CD4-positive, alpha-beta T cell (primary cell): ENCODE measurements around the gene ANKHD1. TPM values are rescaled to one million over a fixed set of nuclear protein-coding genes. Genes with fewer than 3 reads are reported as not detected.

Experiments used
- ATAC-seq: fragments of 200-7000 bp; cut with Tn5 transposase; one replicate; pipeline ENCODE4 v1.10.0; 2022; ENCODE audit warnings: mild to moderate bottlenecking; ENCODE audit not compliant: poor library complexity
- CTCF ChIA-PET: fragments of 350-600 bp; sonication (Branson Sonifier 250); formaldehyde crosslinking; loops from one replicate; lab custom pipeline; 2021; ENCODE audit warnings: antibody characterized with exemption, inconsistent platforms; lab: Charles Lee
- POLR2A ChIA-PET: fragments of 350-600 bp; sonication (Branson Sonifier 250); formaldehyde crosslinking; loops from one replicate; lab custom pipeline; 2021; ENCODE audit warnings: antibody characterized with exemption, inconsistent platforms; lab: Charles Lee
- DNase-seq, 14 experiments: peaks; one replicate each; pipeline ENCODE4 v3.0.0-alpha.2; 2013 to 2020; ENCODE audit warnings: mixed read lengths in 2 of 14
- H3K27ac ChIP-seq, 2 donors: one replicate each; pipeline versions ENCODE4 v1.5.1 to v1.7.0; 2013; ENCODE audit warnings: low read length in 2 of 2, low read depth in 1 of 2, mild to moderate bottlenecking in 1 of 2
- H3K27me3 ChIP-seq, 2 experiments: 1 replicate in 1 of 2; 2 replicates in 1 of 2; pipeline versions ENCODE4 v1.6.1 to v1.7.0; 2013; ENCODE audit warnings: low read length in 2 of 2, control low read depth in 1 of 2, mild to moderate bottlenecking in 1 of 2, moderate library complexity in 1 of 2; ENCODE audit not compliant: insufficient read depth in 2 of 2, control insufficient read depth in 1 of 2
- H3K36me3 ChIP-seq: one replicate; pipeline ENCODE4 v1.6.1; 2013; ENCODE audit warnings: low read length, control low read depth; ENCODE audit not compliant: insufficient read depth
- H3K4me1 ChIP-seq: one replicate; pipeline ENCODE4 v1.6.1; 2013; ENCODE audit warnings: low read length, control low read depth; ENCODE audit not compliant: insufficient read depth
- H3K4me3 ChIP-seq: one replicate; pipeline ENCODE4 v1.5.1; 2013; ENCODE audit warnings: mild to moderate bottlenecking, low read length, moderate library complexity
- H3K9me3 ChIP-seq, 2 experiments: 1 replicate in 1 of 2; 2 replicates in 1 of 2; pipeline versions ENCODE4 v1.6.1 to v1.7.0; 2013; ENCODE audit warnings: low read length in 2 of 2, mild to moderate bottlenecking in 2 of 2, control low read depth in 1 of 2, moderate library complexity in 1 of 2; ENCODE audit not compliant: control insufficient read depth in 1 of 2, insufficient read depth in 1 of 2
- H3K27ac Mint-ChIP-seq: one replicate; pipeline ENCODE4 v1.8.0; 2020; ENCODE audit warnings: mixed read lengths
- H3K27me3 Mint-ChIP-seq: one replicate; pipeline ENCODE4 v1.8.0; 2021; ENCODE audit warnings: mixed read lengths
- H3K36me3 Mint-ChIP-seq: one replicate; pipeline ENCODE4 v1.8.0; 2021; ENCODE audit warnings: low read depth, mixed read lengths
- H3K4me1 Mint-ChIP-seq: one replicate; pipeline ENCODE4 v1.8.0; 2021; ENCODE audit warnings: low read depth, mixed read lengths
- H3K4me3 Mint-ChIP-seq: one replicate; pipeline ENCODE4 v1.8.0; 2020; ENCODE audit warnings: mild to moderate bottlenecking, mixed read lengths
- H3K9me3 Mint-ChIP-seq: one replicate; pipeline ENCODE4 v1.8.0; 2020; ENCODE audit warnings: mixed read lengths
- CTCF ChIP-seq: fragments of 200-600 bp; IDR thresholded peaks from one replicate; pipeline ENCODE4 v1.8.0; 2022; ENCODE audit warnings: antibody characterized with exemption, mild to moderate bottlenecking
- intact Hi-C, 2 experiments: fragments of 100-400 bp; cut with DNase I in 1 of 2; cut with micrococcal nuclease in 1 of 2; formaldehyde crosslinking; loops; one replicate each; pipeline versions ENCODE4 v1.15.1 to v1.9.0; 2023 to 2025; cut with DNase I, micrococcal nuclease
- total RNA-seq, 174 experiments: library from RNA in 2 of 174; stranded (reverse) in 2 of 174; gene quantifications; one replicate each; pipeline ENCODE4 v1.2.3 and lab custom pipeline; 2021 to 2026

The ANKHD1 gene
- total RNA-seq, 2 experiments from 2014 or later = 202 to 212 TPM

DNA sequence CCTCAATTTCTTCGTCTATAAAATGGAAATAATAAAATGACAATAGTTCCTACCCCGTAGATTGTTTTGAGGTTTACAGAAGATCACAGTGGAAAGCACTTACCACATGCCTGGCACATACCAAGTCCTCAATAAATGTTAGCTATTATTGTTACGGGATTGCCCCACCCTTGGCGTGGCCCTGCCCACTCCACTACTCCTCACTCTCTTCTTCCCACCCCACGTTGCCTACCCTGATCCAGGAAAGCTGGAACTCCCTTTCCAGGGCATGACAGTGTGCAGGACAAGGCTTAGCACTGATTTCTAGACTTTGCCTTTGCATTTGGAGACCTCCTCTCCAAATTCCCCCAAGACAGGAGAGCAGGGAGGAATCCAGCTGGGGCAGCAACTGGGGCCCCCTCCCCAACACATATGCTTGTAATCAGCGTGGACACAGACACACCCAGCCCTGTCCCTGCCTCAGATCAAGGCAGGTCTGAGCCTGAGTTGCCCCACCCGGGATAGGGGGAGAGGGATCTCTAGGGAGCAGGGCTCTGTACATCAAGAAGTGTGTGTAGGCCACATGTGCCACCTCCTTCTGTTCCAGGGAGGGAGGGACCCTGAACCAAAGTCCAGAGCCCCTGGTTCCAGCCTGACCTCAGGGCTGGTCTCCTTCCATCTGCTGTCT lies 34.9 kb upstream of the ANKHD1 start:
- Histone ChIP-seq H3K4me3 (no peak overlapping the region), H3K4me1 (peaks cover 12% of the 10 kb centered on the region), H3K27ac (no peak overlapping the region), H3K9me3 (no peaks in the 10 kb centered on the region), H3K27me3 (no peaks in the 10 kb centered on the region), H3K36me3 (no peaks in the 10 kb centered on the region)
- Mint-ChIP-seq H3K4me3 (no peak overlapping the region), H3K27ac (no peak overlapping the region), H3K4me1 (peaks cover 6% of the 10 kb centered on the region), H3K9me3 (no peaks in the 10 kb centered on the region), H3K36me3 (no peaks in the 10 kb centered on the region), H3K27me3 (no peaks in the 10 kb centered on the region)
- ChIA-PET POLR2A (no interaction called here), CTCF (interaction anchor here (1.5 to 1.6 kb wide), 2 partner anchors 122 kb away, joined by 3 to 4 read pairs; no protein-coding TSS in a partner anchor)
- TF ChIP-seq CTCF = no peak
- no peak for ATAC-seq
- no peak for DNase-seq
- intact Hi-C loops = no loop called here

GRCh38 chr5:140367256-140368013 lies 34.2 kb upstream of the ANKHD1 start:
- Histone ChIP-seq H3K9me3 (no peaks in the 10 kb centered on the region), H3K4me3 (no peak overlapping the region), H3K4me1 (peaks cover 12% of the 10 kb centered on the region), H3K27ac (no peak overlapping the region), H3K27me3 (no peaks in the 10 kb centered on the region), H3K36me3 (no peaks in the 10 kb centered on the region)
- intact Hi-C loops = no loop called here
- H3K27me3 Mint-ChIP-seq = no peaks in the 10 kb centered on the region
- ATAC-seq (no peak), DNase-seq (no peak)
- no peak overlapping the region for H3K4me3 Mint-ChIP-seq
- peaks cover 6% of the 10 kb centered on the region for H3K4me1 Mint-ChIP-seq
- TF ChIP-seq CTCF = no peak
- ChIA-PET POLR2A (no interaction called here), CTCF (interaction anchor here (1.5 kb wide), 1 partner anchor 123 kb away, joined by 3 read pairs; no protein-coding TSS in a partner anchor)
- no peaks in the 10 kb centered on the region for H3K36me3 Mint-ChIP-seq
- H3K9me3 Mint-ChIP-seq = no peaks in the 10 kb centered on the region
- H3K27ac Mint-ChIP-seq = no peak overlapping the region

DNA sequence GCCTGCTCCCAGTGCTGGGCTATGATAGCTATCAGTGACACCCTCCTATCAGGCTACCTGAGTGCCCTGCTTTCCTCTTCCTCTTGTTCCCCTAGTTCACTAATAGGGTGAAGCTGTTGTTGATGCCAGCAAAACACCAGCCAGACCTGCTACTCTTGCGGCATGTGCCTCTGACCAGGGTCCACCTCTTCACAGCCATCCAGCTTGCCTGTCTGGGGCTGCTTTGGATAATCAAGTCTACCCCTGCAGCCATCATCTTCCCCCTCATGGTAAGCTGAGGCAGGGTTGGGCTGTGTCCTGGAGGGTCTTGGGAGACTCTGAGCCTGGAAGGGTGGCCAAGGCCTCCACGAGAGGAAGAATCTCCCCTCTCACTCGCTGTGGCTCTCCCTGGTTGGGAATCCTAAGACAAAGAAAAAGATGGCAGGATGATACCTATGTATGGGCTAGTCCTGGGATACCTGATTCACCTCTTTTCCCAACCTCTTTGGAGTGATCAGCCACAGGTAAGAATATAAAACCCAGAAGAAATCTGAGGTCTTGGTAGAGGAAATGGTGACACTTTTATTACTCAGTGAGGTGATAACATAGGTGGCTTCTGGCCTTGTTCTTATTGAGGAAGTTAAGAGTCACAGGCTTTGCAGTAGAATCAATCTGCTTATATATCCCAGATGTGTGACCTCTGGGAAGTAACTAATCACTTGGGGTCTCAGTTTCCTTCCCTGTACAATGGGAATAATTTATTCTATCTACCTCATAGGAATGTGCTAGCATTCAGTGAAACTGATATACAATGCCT lies 30.1 kb upstream of the ANKHD1 start:
- ATAC-seq (no peak), DNase-seq (no peak)
- H3K27ac Mint-ChIP-seq = no peak overlapping the region
- no peaks in the 10 kb centered on the region for H3K9me3 Mint-ChIP-seq
- H3K9me3 ChIP-seq = no peaks in the 10 kb centered on the region
- peaks cover 5% of the 10 kb centered on the region for H3K4me1 ChIP-seq
- no peaks in the 10 kb centered on the region for H3K36me3 ChIP-seq
- no peaks in the 10 kb centered on the region for H3K36me3 Mint-ChIP-seq
- no peak for TF ChIP-seq CTCF
- no peaks in the 10 kb centered on the region for H3K27me3 Mint-ChIP-seq
- POLR2A ChIA-PET = no interaction called here
- H3K27ac ChIP-seq = no peak overlapping the region
- no peak overlapping the region for H3K4me3 Mint-ChIP-seq
- no peaks in the 10 kb centered on the region for H3K4me1 Mint-ChIP-seq
- H3K4me3 ChIP-seq = no peak overlapping the region
- CTCF ChIA-PET = interaction anchor here (1.1 to 1.8 kb wide), 7 partner anchors 8 to 344 kb away, joined by 3 to 12 read pairs (median 5); no protein-coding TSS in a partner anchor
- intact Hi-C loops = loop anchor here (2.0 kb wide), 2 partner anchors 261 to 349 kb away; partner anchors contain the start of gene CD14 (in 1 of the 2)
- no peaks in the 10 kb centered on the region for H3K27me3 ChIP-seq
